Testis (tissue), 2 donors: ENCODE results near the gene IGSF1.

Experiments used
- CTCF ChIP-seq, 3 experiments: fragments of 450-650 bp in 2 of 3; fragments of 200-600 bp in 1 of 3; sonication (generic) in 1 of 3; IDR thresholded peaks; one replicate each; pipeline ENCODE4 v1.5.1; 2016 to 2019; ENCODE audit warnings: antibody characterized with exemption in 3 of 3, mild to moderate bottlenecking in 2 of 3, moderate library complexity in 1 of 3
- POLR2A ChIP-seq: fragments of 450-650 bp; IDR thresholded peaks from one replicate; pipeline ENCODE4 v1.6.1; 2017; ENCODE audit warnings: antibody characterized with exemption, mild to moderate bottlenecking, moderate library complexity

- no peak for TF ChIP-seq CTCF (IDR thresholded peaks at IDR 0.05)
- no peak for TF ChIP-seq POLR2A
Measured at GRCh38 chrX:131262738-131263679, 26.1 kb downstream of the IGSF1 start.
